ENCODE measurements around the gene DNAH17. TPM values are rescaled to one million over a fixed set of nuclear protein-coding genes. Genes with fewer than 3 reads are reported as not detected.
A peak's percentile ranks its signal among the peaks of the same experiment; 100 is the strongest.

The DNAH17 gene
- total and polyA plus RNA-seq, 2 donors (not counting 3 experiments of a cell fraction or from before 2014, with no cell fraction given): not detected

- intact Hi-C loops (cut with micrococcal nuclease): loop anchor here (2.0 kb wide), 1 partner anchor 33 kb away; no protein-coding TSS in a partner anchor
- Histone ChIP-seq H3K27me3 (ENCODE audit: control insufficient read depth in 2 of 2, insufficient read depth in 2 of 2, low read length in 2 of 2) (no peaks in the 10 kb centered on the region), H3K4me2 (ENCODE audit: insufficient read depth, low read length) (peak overlapping the region; percentile 13), H3K9me3 (replicated peaks; ENCODE audit: control insufficient read depth, insufficient read depth, low read length) (no peaks in the 10 kb centered on the region), H3K27ac (ENCODE audit: insufficient read depth, low read depth, low read length) (peak overlapping the region; percentile 92), H3K79me2 (ENCODE audit: control insufficient read depth, insufficient read depth, low read length) (peaks cover 11% of the 10 kb centered on the region), H3K4me1 (ENCODE audit: control insufficient read depth, extremely low read depth, insufficient read depth, low read length) (peaks cover 41% of the 10 kb centered on the region), H3K36me3 (ENCODE audit: control insufficient read depth in 2 of 2, extremely low read depth in 1 of 2, insufficient read depth in 2 of 2, low read length in 2 of 2) (no peaks in the 10 kb centered on the region), H3K4me3 (replicated peaks in 1 of 3; ENCODE audit: insufficient read depth in 1 of 3, low read depth in 1 of 3, low read length in 3 of 3) (no peak overlapping the region), H3K9me1 (replicated peaks; ENCODE audit: control insufficient read depth, extremely low read depth, insufficient read depth, low read length) (no peaks in the 10 kb centered on the region), H4K20me1 (replicated peaks; ENCODE audit: control insufficient read depth, extremely low read depth, insufficient read depth, low read length) (no peaks in the 10 kb centered on the region), H2AFZ (ENCODE audit: low read depth, low read length) (no peak overlapping the region), H3K9ac (replicated peaks; ENCODE audit: extremely low read depth, insufficient read depth, low read length) (peak overlapping the region; percentile 65)
- TF ChIP-seq GATA2 (IDR thresholded peaks at IDR 0.05; ENCODE audit: insufficient read depth, insufficient read length, low read depth, low read length): no peak
- TF ChIP-seq FOS (IDR thresholded peaks at IDR 0.05; ENCODE audit: borderline replicate concordance, insufficient read depth, low read length): peak; percentile 33
- TF ChIP-seq JUN (IDR thresholded peaks at IDR 0.05; ENCODE audit: borderline replicate concordance, insufficient read depth, insufficient read length, low read depth): peak; percentile 52
- ChIA-PET POLR2A (interaction anchor here (1.5 kb wide), 1 partner anchor 15 kb away, joined by 6 read pairs; the partner anchor contains the start of gene SOCS3), CTCF (interaction anchor here (1.0 to 2.8 kb wide), 6 partner anchors 11 to 332 kb away, joined by 3 to 36 read pairs (median 6); no protein-coding TSS in a partner anchor)
- peak; percentile 73 for DNase-seq (ENCODE audit: low read depth, low spot score)
- TSS peak; percentile 28 for BruUV-seq (replicated peaks)
- no peak for FAIRE-seq
- dilution Hi-C loops (cut with MboI; ENCODE audit: extremely low pct_ligation_motif_present, low sequenced_read_pairs): no loop called here
These were observed 201.6 kb downstream of the DNAH17 start for GRCh38 chr17:78375401-78376151.

- dilution Hi-C loops (cut with MboI; ENCODE audit: extremely low pct_ligation_motif_present, low sequenced_read_pairs): no loop called here
- Histone ChIP-seq H3K9ac (replicated peaks; ENCODE audit: extremely low read depth, insufficient read depth, low read length) (peak overlapping the region; percentile 65), H3K27ac (ENCODE audit: insufficient read depth, low read depth, low read length) (peak overlapping the region; percentile 92), H4K20me1 (replicated peaks; ENCODE audit: control insufficient read depth, extremely low read depth, insufficient read depth, low read length) (no peaks in the 10 kb centered on the region), H3K27me3 (ENCODE audit: control insufficient read depth in 2 of 2, insufficient read depth in 2 of 2, low read length in 2 of 2) (no peaks in the 10 kb centered on the region), H3K4me2 (ENCODE audit: insufficient read depth, low read length) (peak overlapping the region; percentile 28), H3K79me2 (ENCODE audit: control insufficient read depth, insufficient read depth, low read length) (peaks cover 3% of the 10 kb centered on the region), H3K4me1 (ENCODE audit: control insufficient read depth, extremely low read depth, insufficient read depth, low read length) (peaks cover 33% of the 10 kb centered on the region), H2AFZ (ENCODE audit: low read depth, low read length) (peak overlapping the region; percentile 16), H3K9me1 (replicated peaks; ENCODE audit: control insufficient read depth, extremely low read depth, insufficient read depth, low read length) (no peaks in the 10 kb centered on the region), H3K36me3 (ENCODE audit: control insufficient read depth in 2 of 2, extremely low read depth in 1 of 2, insufficient read depth in 2 of 2, low read length in 2 of 2) (no peaks in the 10 kb centered on the region), H3K4me3 (replicated peaks in 1 of 3; ENCODE audit: insufficient read depth in 1 of 3, low read depth in 1 of 3, low read length in 3 of 3) (no peak overlapping the region), H3K9me3 (replicated peaks; ENCODE audit: control insufficient read depth, insufficient read depth, low read length) (no peaks in the 10 kb centered on the region)
- FAIRE-seq: peak; percentile 99
- intact Hi-C loops (cut with micrococcal nuclease): loop anchor here (1.0 to 2.0 kb wide), 3 partner anchors 9 to 32 kb away; partner anchors contain the start of gene SOCS3
- TF ChIP-seq MYC (IDR thresholded peaks at IDR 0.05; ENCODE audit: low read depth, low read length) (no peak), POLR2A (IDR thresholded peaks at IDR 0.05; ENCODE audit: low read depth, low read length) (no peak), EZH2 (IDR thresholded peaks at IDR 0.05; ENCODE audit: borderline replicate concordance, low read depth, low read length, severe bottlenecking) (no peak), GATA2 (IDR thresholded peaks at IDR 0.05; ENCODE audit: insufficient read depth, insufficient read length, low read depth, low read length) (no peak), FOS (IDR thresholded peaks at IDR 0.05; ENCODE audit: borderline replicate concordance, insufficient read depth, low read length) (peak; percentile 88), JUN (IDR thresholded peaks at IDR 0.05; ENCODE audit: borderline replicate concordance, insufficient read depth, insufficient read length, low read depth) (peak; percentile 76), POLR2AphosphoS5 (IDR thresholded peaks at IDR 0.05; ENCODE audit: insufficient read depth, low read depth, low read length) (peak; percentile 56)
- TF ChIP-seq, protein P1, sequence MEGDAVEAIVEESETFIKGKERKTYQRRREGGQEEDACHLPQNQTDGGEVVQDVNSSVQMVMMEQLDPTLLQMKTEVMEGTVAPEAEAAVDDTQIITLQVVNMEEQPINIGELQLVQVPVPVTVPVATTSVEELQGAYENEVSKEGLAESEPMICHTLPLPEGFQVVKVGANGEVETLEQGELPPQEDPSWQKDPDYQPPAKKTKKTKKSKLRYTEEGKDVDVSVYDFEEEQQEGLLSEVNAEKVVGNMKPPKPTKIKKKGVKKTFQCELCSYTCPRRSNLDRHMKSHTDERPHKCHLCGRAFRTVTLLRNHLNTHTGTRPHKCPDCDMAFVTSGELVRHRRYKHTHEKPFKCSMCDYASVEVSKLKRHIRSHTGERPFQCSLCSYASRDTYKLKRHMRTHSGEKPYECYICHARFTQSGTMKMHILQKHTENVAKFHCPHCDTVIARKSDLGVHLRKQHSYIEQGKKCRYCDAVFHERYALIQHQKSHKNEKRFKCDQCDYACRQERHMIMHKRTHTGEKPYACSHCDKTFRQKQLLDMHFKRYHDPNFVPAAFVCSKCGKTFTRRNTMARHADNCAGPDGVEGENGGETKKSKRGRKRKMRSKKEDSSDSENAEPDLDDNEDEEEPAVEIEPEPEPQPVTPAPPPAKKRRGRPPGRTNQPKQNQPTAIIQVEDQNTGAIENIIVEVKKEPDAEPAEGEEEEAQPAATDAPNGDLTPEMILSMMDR (IDR thresholded peaks at IDR 0.05; ENCODE audit: extremely low read depth in 1 of 2, insufficient read depth in 1 of 2, low read depth in 1 of 2, low read length in 2 of 2): no peak
- TF ChIP-seq, protein P2, sequence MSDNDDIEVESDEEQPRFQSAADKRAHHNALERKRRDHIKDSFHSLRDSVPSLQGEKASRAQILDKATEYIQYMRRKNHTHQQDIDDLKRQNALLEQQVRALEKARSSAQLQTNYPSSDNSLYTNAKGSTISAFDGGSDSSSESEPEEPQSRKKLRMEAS (IDR thresholded peaks at IDR 0.05; ENCODE audit: insufficient read depth, insufficient read length): no peak
- ChIA-PET CTCF (interaction anchor here (1.0 to 2.8 kb wide), 7 partner anchors 11 to 333 kb away, joined by 3 to 36 read pairs (median 4); no protein-coding TSS in a partner anchor), POLR2A (interaction anchor here (1.5 kb wide), 1 partner anchor 14 kb away, joined by 6 read pairs; the partner anchor contains the start of gene SOCS3)
- no TSS peak for BruUV-seq (replicated peaks)
- peak; percentile 95 for DNase-seq (ENCODE audit: low read depth, low spot score)
These were observed 202.4 kb downstream of the DNAH17 start for GRCh38 chr17:78374631-78375274.

Measured in endothelial cell of umbilical vein (primary cell).